Right lobe of liver (tissue), 6 donors: ENCODE results near the gene C19orf81. TPM values are rescaled to one million over a fixed set of nuclear protein-coding genes. Genes with fewer than 3 reads are reported as not detected.

Experiments used
- ATAC-seq, 4 donors: fragments of 200-7000 bp; cut with Tn5 transposase; one replicate each; pipeline ENCODE4 v1.9.1; 2020; ENCODE audit warnings: mild to moderate bottlenecking in 4 of 4, moderate library complexity in 4 of 4
- DNase-seq, 3 donors: peaks; one replicate each; pipeline ENCODE4 v3.0.0-alpha.2; 2020
- H3K27ac ChIP-seq, 3 donors: fragments of 200-600 bp; one replicate each; pipeline ENCODE4 v1.8.0; 2022
- H3K27me3 ChIP-seq, 2 donors: fragments of 200-600 bp; one replicate each; pipeline ENCODE4 v1.8.0; 2022
- H3K36me3 ChIP-seq, 4 donors: fragments of 200-600 bp; sonication (generic) in 1 of 4; one replicate each; pipeline versions ENCODE4 v1.5.1 to v1.8.0; 2017 to 2022; ENCODE audit warnings: control low read depth in 1 of 4
- H3K4me1 ChIP-seq, 4 donors: fragments of 200-600 bp; sonication (generic) in 1 of 4; one replicate each; pipeline versions ENCODE4 v1.5.1 to v1.8.0; 2017 to 2022; ENCODE audit warnings: control low read depth in 1 of 4
- H3K4me3 ChIP-seq, 3 donors: fragments of 200-600 bp; one replicate each; pipeline ENCODE4 v1.8.0; 2022
- H3K9me3 ChIP-seq, 4 donors: fragments of 200-600 bp; sonication (generic) in 1 of 4; one replicate each; pipeline versions ENCODE4 v1.5.1 to v1.8.0; 2017 to 2022; ENCODE audit warnings: control low read depth in 1 of 4
- POLR2A ChIP-seq: fragments of 450-650 bp; IDR thresholded peaks from one replicate; pipeline ENCODE4 v1.6.1; 2017; ENCODE audit warnings: antibody characterized with exemption, mild to moderate bottlenecking
- WGBS: methylation state at CpG from one replicate; pipeline ENCODE4 v1.1.6; 2018; ENCODE audit warnings: low coverage, low lambda C conversion rate; ENCODE audit not compliant: insufficient coverage; ENCODE audit errors: missing lambda C conversion rate; 5-methylcytosine and 5-hydroxymethylcytosine counted together
- intact Hi-C, 2 donors: fragments of 100-400 bp; cut with DNase I; formaldehyde crosslinking; loops; one replicate each; pipeline versions ENCODE4 v1.11.2 to v1.14.1; 2022
- total RNA-seq, 6 experiments: library from RNA; depleted of rRNA in 2 of 6; stranded (reverse); fragments of >200 nt in 2 of 6; fragmentation: NEBNext Ultra II Directional in 3 of 6; extraction: Animal tissue kit (Norgen Biotek cat#: 25700) in 3 of 6; gene quantifications; one replicate each; pipeline versions ENCODE4 v1.1.0 to v1.2.4, GENCODE V29; 2016 to 2023
- TF ChIP-seq, protein P1 (sequence below), 4 donors: fragments of 200-600 bp in 3 of 4; fragments of 450-650 bp in 1 of 4; IDR thresholded peaks; one replicate each; pipeline versions ENCODE4 v1.5.1 to v1.8.0; 2016 to 2022; ENCODE audit warnings: antibody characterized with exemption in 4 of 4, mild to moderate bottlenecking in 2 of 4
- donor health status: DM: no; HTN: yes; CAD: no.
- donor health status: DM: no; HTN: no; CAD: no.
- donor health status: DM: no; HTN: no; CAD: no.
- donor health status: DM: no; HTN: yes; CAD: no.
- donor health status: DM: no; HTN: yes; CAD: no.

The C19orf81 gene
- total RNA-seq, 6 experiments from 2014 or later = not detected

DNA sequence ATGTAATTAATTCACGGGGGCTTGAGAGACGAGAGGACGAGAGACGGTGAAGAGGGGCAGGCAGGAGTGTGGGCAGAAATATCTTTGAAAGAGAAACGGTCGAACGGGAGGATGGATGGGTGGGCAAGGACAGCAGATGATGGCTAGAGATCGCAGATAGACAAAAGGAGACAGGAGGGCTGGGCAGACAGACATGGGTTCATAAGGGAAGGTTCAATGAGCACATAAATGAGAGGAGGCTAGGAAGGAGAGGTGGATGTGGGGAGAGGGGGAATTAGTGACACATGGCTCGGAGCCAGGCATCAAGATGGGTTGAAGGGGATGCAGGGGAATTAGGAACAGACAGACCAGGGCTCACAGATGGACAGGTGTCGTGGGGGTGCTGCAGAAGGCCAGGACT lies 10.6 kb upstream of the C19orf81 start:
- DNase-seq (no peak), ATAC-seq (no peak)
- H3K36me3 ChIP-seq = no peaks in the 10 kb centered on the region
- H3K27ac ChIP-seq = no peak overlapping the region
- intact Hi-C loops = no loop called here
- WGBS = 19% methylated on average over 9 of the region's 10 CpGs
- H3K9me3 ChIP-seq = peaks cover 0 to 4% (median 0%) of the 10 kb centered on the region in 4 donors
- TF ChIP-seq, protein P1, sequence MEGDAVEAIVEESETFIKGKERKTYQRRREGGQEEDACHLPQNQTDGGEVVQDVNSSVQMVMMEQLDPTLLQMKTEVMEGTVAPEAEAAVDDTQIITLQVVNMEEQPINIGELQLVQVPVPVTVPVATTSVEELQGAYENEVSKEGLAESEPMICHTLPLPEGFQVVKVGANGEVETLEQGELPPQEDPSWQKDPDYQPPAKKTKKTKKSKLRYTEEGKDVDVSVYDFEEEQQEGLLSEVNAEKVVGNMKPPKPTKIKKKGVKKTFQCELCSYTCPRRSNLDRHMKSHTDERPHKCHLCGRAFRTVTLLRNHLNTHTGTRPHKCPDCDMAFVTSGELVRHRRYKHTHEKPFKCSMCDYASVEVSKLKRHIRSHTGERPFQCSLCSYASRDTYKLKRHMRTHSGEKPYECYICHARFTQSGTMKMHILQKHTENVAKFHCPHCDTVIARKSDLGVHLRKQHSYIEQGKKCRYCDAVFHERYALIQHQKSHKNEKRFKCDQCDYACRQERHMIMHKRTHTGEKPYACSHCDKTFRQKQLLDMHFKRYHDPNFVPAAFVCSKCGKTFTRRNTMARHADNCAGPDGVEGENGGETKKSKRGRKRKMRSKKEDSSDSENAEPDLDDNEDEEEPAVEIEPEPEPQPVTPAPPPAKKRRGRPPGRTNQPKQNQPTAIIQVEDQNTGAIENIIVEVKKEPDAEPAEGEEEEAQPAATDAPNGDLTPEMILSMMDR (IDR thresholded peaks at IDR 0.05) = no peak
- no peak for TF ChIP-seq POLR2A
- no peak overlapping the region for H3K4me3 ChIP-seq
- no peaks in the 10 kb centered on the region for H3K4me1 ChIP-seq
- H3K27me3 ChIP-seq = no peaks in the 10 kb centered on the region

DNA sequence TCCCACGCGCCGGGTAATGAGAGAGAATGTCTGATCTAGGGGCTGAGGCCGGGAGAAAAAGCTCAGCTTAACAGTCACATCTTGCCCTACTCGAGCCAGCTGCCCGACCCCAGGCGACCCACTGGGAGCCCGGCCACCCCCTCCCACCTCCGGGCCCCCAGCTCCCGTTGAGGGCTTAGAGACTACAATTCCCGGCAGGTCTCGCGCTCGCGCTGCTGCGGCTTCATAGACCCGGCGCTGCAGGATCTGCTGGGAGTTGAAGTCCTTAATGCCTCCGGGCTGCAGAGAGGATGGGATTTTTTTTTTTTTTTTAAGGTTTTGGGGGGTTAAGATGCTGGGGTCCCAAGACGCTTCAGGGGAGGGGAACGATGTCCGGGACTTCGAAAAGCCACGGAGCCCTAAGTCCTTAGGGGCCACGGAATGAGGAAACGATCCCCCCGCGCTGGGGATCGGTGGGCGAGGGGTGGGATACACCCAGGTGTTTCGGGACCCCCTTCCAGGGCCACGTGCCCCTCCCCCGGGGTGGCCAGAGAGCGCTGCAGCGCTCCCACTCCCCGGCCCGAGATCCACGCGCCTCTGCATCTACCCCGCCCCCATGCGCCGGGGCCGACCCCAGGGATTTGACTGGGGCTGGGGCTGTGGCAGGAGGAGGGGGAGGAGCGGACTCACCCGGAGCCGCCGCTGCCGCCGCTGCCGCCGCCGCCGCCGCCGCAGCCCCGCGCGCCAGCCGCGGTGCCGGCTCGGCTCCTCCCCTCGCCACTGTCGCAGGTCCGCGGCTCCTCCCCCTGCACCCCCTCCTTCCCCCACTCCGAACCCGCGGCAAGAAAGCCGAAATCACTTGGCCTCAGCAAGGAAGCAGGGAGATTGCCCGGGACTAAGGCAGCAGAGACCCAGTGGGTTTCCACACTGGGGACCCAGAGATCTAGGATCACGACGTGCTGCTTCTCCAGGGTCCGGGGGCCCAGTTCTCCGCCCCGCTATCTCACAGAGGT lies 9.8 kb upstream of the C19orf81 start, which contains the start of gene SYT3:
SYT3 (minus strand) TSS at position 761 of the 992 bp plus-strand sequence. CDS start 2,470 bp downstream, outside the sequence.
- intact Hi-C loops = no loop called here
- no peak for TF ChIP-seq POLR2A
- TF ChIP-seq, protein P1 (IDR thresholded peaks at IDR 0.05) = no peak
- ATAC-seq = peak in 3 of 4 donors; percentile 45 to 55 (median 47)
- H3K9me3 ChIP-seq = no peaks in the 10 kb centered on the region
- 3% methylated on average over 34 of the region's 76 CpGs for WGBS
- H3K4me1 ChIP-seq = no peaks in the 10 kb centered on the region
- no peaks in the 10 kb centered on the region for H3K36me3 ChIP-seq
- H3K27ac ChIP-seq = no peak within 1 kb of the TSS
- no peak for DNase-seq
- H3K4me3 ChIP-seq = peak within 1 kb of the TSS in 1 of 3 donors; percentile 24
- no peaks in the 10 kb centered on the region for H3K27me3 ChIP-seq

DNA sequence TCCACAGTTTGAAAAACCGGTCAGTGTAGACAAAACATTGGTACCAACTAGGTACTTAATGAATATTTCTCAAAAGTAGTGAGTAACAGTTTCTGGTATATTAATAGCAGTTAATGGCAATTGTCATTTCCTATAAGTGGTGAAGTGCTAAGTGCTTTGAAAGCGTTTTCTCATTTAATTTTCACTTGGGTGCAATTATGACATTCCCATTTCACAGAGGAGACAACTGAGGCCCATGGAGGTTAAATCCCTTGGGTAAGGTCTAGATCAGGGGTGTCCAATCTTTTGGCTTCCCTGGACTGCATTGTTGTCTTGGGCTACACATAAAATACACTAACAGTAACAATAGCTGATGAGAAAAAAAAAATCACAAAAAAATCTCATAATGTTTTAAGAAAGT lies 8.9 kb upstream of the C19orf81 start:
- ATAC-seq = no peak
- Histone ChIP-seq H3K36me3 (no peaks in the 10 kb centered on the region), H3K4me3 (no peak overlapping the region), H3K27me3 (no peaks in the 10 kb centered on the region), H3K27ac (no peak overlapping the region), H3K4me1 (no peaks in the 10 kb centered on the region), H3K9me3 (no peaks in the 10 kb centered on the region)
- intact Hi-C loops = no loop called here
- TF ChIP-seq, protein P1 (IDR thresholded peaks at IDR 0.05) = no peak
- no peak for TF ChIP-seq POLR2A
- no peak for DNase-seq
- WGBS = 55% methylated on average over 2 of the region's 2 CpGs

DNA sequence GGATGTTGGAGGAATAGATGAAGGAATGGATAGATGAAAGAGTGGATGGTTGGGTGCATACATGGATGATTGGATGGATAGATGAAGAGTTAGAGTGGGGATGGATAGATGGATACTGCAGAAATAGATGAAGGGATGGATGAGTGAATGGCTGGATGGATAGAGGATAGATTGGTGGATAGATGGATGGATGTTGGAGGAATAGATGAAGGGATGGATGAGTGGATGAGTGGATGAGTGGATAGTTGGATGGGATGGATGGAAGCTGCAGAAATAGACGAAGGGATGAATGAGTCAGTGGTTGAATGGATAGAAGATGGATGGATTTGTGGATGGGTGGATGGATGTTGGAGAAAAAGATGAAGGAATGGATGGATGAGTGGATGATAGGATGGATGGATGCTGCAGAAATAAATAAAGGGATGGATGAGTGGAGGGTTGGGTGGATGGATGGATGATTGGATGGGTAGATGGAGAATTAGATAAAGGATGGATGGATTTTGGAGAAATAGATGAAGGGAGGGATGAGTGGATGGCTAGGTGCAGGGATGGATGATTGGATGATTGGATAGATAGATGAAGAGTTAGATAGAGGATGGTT lies 4.8 kb upstream of the C19orf81 start:
- no peak for DNase-seq

More for the DNA sequence above, 4.8 kb upstream of the C19orf81 start:
- H3K4me1 ChIP-seq = no peaks in the 10 kb centered on the region
- no peaks in the 10 kb centered on the region for H3K36me3 ChIP-seq
- ATAC-seq = no peak
- H3K27me3 ChIP-seq = no peaks in the 10 kb centered on the region
- intact Hi-C loops = no loop called here
- H3K27ac ChIP-seq = no peak overlapping the region
- TF ChIP-seq POLR2A = no peak
- TF ChIP-seq, protein P1 (IDR thresholded peaks at IDR 0.05) = no peak
- no peak overlapping the region for H3K4me3 ChIP-seq
- WGBS = 17% methylated on average over 1 of the region's 1 CpG
- H3K9me3 ChIP-seq = no peaks in the 10 kb centered on the region
